Right lobe of liver (tissue), 6 donors: ENCODE results near the gene PKD2. TPM values are rescaled to one million over a fixed set of nuclear protein-coding genes. Genes with fewer than 3 reads are reported as not detected.

Source experiments
- ATAC-seq, 4 donors: fragments of 200-7000 bp; cut with Tn5 transposase; one replicate each; pipeline ENCODE4 v1.9.1; 2020; ENCODE audit warnings: mild to moderate bottlenecking in 4 of 4, moderate library complexity in 4 of 4
- DNase-seq, 3 donors: peaks; one replicate each; pipeline ENCODE4 v3.0.0-alpha.2; 2020
- H3K27ac ChIP-seq, 3 donors: fragments of 200-600 bp; one replicate each; pipeline ENCODE4 v1.8.0; 2022
- H3K27me3 ChIP-seq, 2 donors: fragments of 200-600 bp; one replicate each; pipeline ENCODE4 v1.8.0; 2022
- H3K36me3 ChIP-seq, 4 donors: fragments of 200-600 bp; sonication (generic) in 1 of 4; one replicate each; pipeline versions ENCODE4 v1.5.1 to v1.8.0; 2017 to 2022; ENCODE audit warnings: control low read depth in 1 of 4
- H3K4me1 ChIP-seq, 4 donors: fragments of 200-600 bp; sonication (generic) in 1 of 4; one replicate each; pipeline versions ENCODE4 v1.5.1 to v1.8.0; 2017 to 2022; ENCODE audit warnings: control low read depth in 1 of 4
- H3K4me3 ChIP-seq, 3 donors: fragments of 200-600 bp; one replicate each; pipeline ENCODE4 v1.8.0; 2022
- H3K9me3 ChIP-seq, 4 donors: fragments of 200-600 bp; sonication (generic) in 1 of 4; one replicate each; pipeline versions ENCODE4 v1.5.1 to v1.8.0; 2017 to 2022; ENCODE audit warnings: control low read depth in 1 of 4
- POLR2A ChIP-seq: fragments of 450-650 bp; IDR thresholded peaks from one replicate; pipeline ENCODE4 v1.6.1; 2017; ENCODE audit warnings: antibody characterized with exemption, mild to moderate bottlenecking
- WGBS: methylation state at CpG from one replicate; pipeline ENCODE4 v1.1.6; 2018; ENCODE audit warnings: low coverage, low lambda C conversion rate; ENCODE audit not compliant: insufficient coverage; ENCODE audit errors: missing lambda C conversion rate; 5-methylcytosine and 5-hydroxymethylcytosine counted together
- intact Hi-C, 2 donors: fragments of 100-400 bp; cut with DNase I; formaldehyde crosslinking; loops; one replicate each; pipeline versions ENCODE4 v1.11.2 to v1.14.1; 2022
- total RNA-seq, 6 experiments: library from RNA; depleted of rRNA in 2 of 6; stranded (reverse); fragments of >200 nt in 2 of 6; fragmentation: NEBNext Ultra II Directional in 3 of 6; extraction: Animal tissue kit (Norgen Biotek cat#: 25700) in 3 of 6; gene quantifications; one replicate each; pipeline versions ENCODE4 v1.1.0 to v1.2.4, GENCODE V29; 2016 to 2023
- TF ChIP-seq, protein P1 (sequence below), 4 donors: fragments of 200-600 bp in 3 of 4; fragments of 450-650 bp in 1 of 4; IDR thresholded peaks; one replicate each; pipeline versions ENCODE4 v1.5.1 to v1.8.0; 2016 to 2022; ENCODE audit warnings: antibody characterized with exemption in 4 of 4, mild to moderate bottlenecking in 2 of 4
- donor health status: DM: no; HTN: yes; CAD: no.
- donor health status: DM: no; HTN: no; CAD: no.
- donor health status: DM: no; HTN: no; CAD: no.
- donor health status: DM: no; HTN: yes; CAD: no.
- donor health status: DM: no; HTN: yes; CAD: no.

The PKD2 gene
- total RNA-seq, 6 experiments from 2014 or later, result 5.5 to 9.0 (median 6.7) TPM

DNA sequence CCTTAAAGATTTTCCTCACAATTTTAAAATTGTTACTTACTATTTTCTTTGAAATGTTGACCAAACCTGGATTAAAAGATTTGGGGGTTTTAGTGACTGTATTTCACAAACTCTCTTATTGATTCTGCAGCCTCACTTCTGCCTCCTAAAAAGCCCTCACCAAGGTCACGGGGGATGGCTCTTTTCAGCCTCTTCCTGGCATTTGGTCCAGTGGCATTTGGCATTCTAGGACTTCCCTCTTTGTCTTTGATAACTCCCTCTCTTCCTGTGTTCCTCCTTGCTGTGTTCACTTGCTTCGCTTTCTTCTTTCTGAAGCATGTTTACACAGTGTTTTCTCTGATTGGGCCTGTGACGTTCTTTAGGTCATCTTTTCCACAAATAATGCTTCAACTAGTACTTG, 21.5 kb downstream of the PKD2 start:
- Histone ChIP-seq H3K36me3 (no peaks in the 10 kb centered on the region), H3K27me3 (no peaks in the 10 kb centered on the region), H3K4me1 (no peaks in the 10 kb centered on the region), H3K27ac (no peak overlapping the region), H3K4me3 (no peak overlapping the region), H3K9me3 (no peaks in the 10 kb centered on the region)
- TF ChIP-seq POLR2A, result no peak
- TF ChIP-seq, protein P1, sequence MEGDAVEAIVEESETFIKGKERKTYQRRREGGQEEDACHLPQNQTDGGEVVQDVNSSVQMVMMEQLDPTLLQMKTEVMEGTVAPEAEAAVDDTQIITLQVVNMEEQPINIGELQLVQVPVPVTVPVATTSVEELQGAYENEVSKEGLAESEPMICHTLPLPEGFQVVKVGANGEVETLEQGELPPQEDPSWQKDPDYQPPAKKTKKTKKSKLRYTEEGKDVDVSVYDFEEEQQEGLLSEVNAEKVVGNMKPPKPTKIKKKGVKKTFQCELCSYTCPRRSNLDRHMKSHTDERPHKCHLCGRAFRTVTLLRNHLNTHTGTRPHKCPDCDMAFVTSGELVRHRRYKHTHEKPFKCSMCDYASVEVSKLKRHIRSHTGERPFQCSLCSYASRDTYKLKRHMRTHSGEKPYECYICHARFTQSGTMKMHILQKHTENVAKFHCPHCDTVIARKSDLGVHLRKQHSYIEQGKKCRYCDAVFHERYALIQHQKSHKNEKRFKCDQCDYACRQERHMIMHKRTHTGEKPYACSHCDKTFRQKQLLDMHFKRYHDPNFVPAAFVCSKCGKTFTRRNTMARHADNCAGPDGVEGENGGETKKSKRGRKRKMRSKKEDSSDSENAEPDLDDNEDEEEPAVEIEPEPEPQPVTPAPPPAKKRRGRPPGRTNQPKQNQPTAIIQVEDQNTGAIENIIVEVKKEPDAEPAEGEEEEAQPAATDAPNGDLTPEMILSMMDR (IDR thresholded peaks at IDR 0.05), result no peak
- no peak for ATAC-seq
- WGBS, result 60% methylated on average over 3 of the region's 3 CpGs
- intact Hi-C loops, result no loop called here
- DNase-seq, result no peak

DNA sequence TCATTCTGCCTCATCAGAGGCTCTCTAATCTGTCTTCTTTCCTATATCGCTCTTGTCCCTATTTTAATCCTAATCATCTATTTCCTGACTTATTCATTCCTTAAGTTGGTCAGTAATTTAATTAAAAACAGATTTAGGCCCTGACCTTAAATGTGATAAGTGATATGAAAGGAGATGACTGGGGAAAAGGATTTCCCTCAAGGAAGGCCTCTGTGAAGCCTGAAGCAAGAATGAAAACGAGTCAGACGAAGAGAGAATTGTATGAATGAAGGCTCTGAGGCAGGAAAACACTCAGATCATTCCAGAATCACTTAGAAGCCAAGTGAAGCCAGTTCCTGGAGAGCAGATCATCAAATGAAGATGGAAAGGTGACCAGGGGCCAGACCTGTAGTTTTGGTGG, 22.1 kb downstream of the PKD2 start:
- WGBS, result 84% methylated on average over 3 of the region's 3 CpGs
- intact Hi-C loops, result no loop called here
- Histone ChIP-seq H3K27me3 (no peaks in the 10 kb centered on the region), H3K27ac (no peak overlapping the region), H3K9me3 (no peaks in the 10 kb centered on the region), H3K4me1 (no peaks in the 10 kb centered on the region), H3K36me3 (no peaks in the 10 kb centered on the region), H3K4me3 (no peak overlapping the region)
- DNase-seq (no peak), ATAC-seq (no peak)
- TF ChIP-seq POLR2A, result no peak
- TF ChIP-seq, protein P1 (IDR thresholded peaks at IDR 0.05), result no peak

DNA sequence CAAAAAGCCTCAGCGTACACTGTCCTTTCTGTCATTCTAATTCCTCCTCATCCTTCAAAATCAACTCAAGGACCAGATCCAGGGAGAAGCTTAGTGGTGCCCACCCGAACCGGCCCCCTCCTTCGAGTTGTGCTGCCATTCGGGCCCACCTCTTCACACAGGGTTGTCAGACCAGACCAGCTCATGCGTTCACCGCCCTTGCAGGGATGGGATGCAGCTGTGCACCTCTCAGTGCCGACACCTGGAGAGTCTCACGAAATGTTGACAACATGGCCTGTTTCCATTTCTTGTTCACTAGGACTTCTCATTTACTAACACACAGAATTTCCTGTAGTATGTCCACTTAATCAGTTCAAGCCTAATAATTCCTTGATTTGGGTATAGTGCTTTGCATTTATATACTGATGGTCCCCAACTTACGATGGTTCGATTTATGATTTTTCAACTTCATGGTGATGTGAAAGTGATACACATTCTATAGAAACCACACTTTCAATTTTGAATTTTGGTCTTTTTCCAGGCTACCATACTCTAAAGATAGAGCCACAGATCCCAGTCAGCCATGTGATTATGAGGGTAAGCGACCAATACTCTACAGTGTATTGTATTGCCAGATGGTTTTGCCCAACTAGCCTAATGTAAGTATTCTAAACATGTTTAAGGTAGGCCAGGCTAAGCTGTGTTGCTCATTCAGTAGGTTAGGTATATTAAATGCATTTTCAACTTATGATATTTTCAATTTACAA, 23.3 kb downstream of the PKD2 start:
- TF ChIP-seq, protein P1 (IDR thresholded peaks at IDR 0.05), result no peak
- no peak for TF ChIP-seq POLR2A
- H3K36me3 ChIP-seq, result no peaks in the 10 kb centered on the region
- H3K27ac ChIP-seq, result no peak overlapping the region
- WGBS, result 85% methylated on average over 12 of the region's 12 CpGs
- intact Hi-C loops, result no loop called here
- no peak overlapping the region for H3K4me3 ChIP-seq
- no peak for ATAC-seq
- H3K27me3 ChIP-seq, result no peaks in the 10 kb centered on the region
- H3K9me3 ChIP-seq, result no peaks in the 10 kb centered on the region
- no peaks in the 10 kb centered on the region for H3K4me1 ChIP-seq
- DNase-seq, result no peak

DNA sequence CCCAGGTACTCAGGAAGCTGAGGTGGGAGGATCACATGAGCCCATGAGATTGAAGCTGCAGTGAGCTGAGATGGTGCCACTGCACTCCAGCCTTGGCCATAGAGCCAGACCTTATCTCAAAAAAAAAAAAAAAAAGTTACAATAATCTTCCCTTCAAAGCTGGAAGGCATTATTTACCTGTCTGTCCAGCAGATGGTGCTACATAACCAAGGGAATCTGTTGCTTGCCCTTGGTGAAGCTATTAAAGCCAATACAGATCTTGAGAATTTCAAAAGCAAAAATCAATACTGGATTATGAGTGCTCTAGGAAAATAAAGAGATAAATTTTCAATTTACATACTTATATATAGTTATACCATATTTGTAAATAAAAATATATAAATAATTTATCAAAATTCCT, 25.9 kb downstream of the PKD2 start:
- no peaks in the 10 kb centered on the region for H3K4me1 ChIP-seq
- no peak for TF ChIP-seq POLR2A
- TF ChIP-seq, protein P1 (IDR thresholded peaks at IDR 0.05), result peak; percentile 63 to 80 (median 68)
- no peaks in the 10 kb centered on the region for H3K9me3 ChIP-seq
- no peak overlapping the region for H3K4me3 ChIP-seq
- ATAC-seq (peak; percentile 87 to 92 (median 88)), DNase-seq (peak in 1 of 3 donors; percentile 59)
- H3K27me3 ChIP-seq, result no peaks in the 10 kb centered on the region
- no peak overlapping the region for H3K27ac ChIP-seq
- H3K36me3 ChIP-seq, result peaks cover 0 to 9% (median 0%) of the 10 kb centered on the region in 4 donors
- intact Hi-C loops, result no loop called here
